NOMO-1 treated with DMSO at 0.1 percent for 48 hours (cell line): ENCODE data around the gene MRO.
A peak's percentile ranks its signal among the peaks of the same experiment; 100 is the strongest.
"Not testable (repeated sequence)": the region's sequence is repeated elsewhere in the genome, so short reads cannot be mapped to it uniquely, and the experiment has no call there.

Experiments used
- DNase-seq: peaks from one replicate; lab custom pipeline; 2025; ENCODE audit not compliant: unreplicated experiment; lab: John Stamatoyannopoulos, UW

Gene MRO

DNA sequence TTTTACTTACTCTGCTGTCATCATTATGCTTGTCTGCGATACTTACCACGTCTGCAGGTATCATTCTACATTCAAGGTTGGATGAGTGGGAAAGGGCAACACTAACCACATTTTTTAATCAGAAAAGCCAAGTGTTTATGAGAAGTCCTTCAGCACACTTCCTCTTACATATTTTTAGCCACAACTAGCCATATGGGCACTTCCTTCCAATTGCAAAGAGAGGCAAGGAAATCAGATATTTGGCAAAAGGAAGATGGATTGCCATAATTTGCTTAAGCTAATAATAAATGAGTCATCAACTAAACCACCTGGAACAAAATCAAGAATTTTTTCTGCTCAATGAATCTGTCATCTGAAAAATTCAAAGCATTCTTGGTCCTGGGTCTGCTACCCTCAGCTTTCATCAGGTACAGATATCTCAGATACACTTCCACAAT, 16.7 kb upstream of the MRO start:
- DNase-seq = peak; percentile 80

DNA sequence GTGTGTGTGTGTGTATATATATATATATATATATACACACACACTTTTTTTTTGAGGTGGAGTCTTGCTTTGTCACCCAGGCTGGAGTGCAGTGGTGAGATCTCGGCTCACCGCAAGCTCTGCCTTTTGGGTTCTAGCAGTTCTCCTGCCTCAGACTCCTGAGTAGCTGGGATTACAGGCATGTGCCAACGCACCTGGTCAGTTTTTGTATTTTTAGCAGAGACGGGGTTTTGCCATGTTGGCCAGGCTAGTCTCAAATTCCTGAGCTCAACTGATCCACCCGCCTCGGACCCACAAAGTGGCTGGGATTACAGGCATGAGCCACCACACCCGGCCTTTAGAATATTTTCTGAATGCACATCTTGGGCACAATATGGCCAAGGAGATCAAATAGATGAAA, 13.7 kb upstream of the MRO start:
- DNase-seq = not testable (repeated sequence)

DNA sequence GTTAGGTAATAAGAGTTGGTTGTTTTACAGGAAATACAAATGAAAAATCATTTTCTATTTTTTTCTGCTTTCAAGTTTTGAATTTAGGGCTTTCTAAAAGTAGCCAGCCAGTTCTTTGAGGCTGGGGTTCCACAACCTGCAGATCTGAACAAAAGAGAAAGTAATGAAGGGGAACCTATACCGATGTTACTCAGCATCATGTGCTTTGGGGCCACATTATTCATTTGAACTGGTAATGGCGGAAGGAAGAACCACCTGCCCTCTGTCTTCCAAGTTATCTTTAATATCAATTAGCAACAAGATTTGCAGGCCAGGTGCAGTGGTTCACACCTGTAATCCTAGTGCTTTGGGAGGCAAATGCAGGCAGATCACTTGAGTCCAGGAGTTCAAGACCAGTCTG, 12.9 kb upstream of the MRO start:
- DNase-seq = no peak

DNA sequence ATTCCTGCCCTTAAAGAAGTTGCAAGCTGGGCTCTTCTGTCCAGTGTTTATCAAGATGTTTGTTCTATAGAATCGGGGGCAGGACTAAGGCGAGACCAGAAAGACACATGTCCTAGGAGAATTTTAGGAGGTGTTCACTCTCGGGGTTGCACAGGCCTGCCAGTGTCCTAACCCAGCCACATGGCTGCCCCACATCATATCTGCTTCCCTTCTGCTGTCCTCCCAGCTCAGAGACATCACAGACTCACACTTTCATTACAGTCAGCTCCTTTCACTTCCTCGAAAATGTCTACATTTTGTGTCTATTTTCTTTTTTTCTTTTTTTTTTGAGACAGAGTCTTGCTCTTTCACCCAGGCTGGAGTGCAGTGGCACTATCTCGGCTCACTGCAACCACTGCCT, 10.7 kb upstream of the MRO start:
- peak; percentile 70 for DNase-seq

DNA sequence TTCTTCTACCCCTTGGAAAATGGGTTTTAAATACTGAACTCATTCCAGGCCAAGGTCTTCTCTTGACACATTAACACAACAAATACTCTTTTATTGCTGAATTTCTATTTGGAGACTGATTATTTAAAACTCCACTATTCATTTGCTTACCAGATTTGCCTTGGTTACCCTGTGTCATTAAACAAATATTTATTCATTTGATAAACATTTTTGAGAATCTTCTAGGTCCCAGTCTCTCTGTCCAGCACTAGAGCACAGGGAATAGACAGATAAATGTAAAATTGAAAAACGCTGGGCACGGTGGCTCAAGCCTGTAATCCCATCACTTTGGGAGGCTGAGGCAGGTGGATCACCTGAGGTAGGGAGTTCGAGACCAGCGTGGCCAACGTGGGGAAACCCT, 9.8 kb upstream of the MRO start:
- no peak for DNase-seq

DNA sequence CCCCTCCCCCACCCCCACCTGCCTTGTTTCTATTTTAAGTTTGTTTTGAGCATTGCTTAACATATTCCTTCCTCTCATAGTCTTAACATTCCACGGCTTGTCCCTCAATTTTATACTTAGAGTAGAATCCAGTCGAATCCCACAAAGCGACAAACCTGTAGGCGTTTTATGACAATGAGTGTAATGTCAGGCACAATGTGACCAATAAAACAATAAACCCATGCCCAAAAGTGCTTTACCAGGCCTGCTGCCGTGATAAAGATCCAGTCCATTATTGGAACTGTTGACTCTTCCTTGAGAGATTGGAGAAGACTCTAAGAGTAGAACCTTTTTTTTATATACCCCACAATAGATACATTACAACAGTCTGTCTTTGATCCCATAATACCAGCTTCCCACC, 6.2 kb upstream of the MRO start:
- no peak for DNase-seq

DNA sequence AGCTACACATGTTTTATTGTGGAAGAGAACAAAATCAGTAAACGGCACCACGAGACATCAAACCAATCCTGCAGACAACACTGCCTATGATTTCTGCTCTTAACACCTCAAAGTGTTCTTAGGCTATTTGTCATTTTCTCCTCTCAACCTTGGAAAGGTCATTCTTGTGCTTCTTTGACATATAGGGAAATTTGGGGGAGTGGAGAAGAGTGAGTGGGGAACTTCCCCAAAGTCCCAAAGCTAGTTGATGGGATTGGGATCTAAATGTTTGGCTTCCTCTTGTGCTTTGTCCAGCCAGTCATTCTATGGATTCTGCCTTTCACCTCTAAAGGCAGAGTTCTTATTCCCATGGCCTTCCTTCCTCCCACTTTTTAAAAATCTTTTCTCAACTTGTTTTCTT, 5.8 kb upstream of the MRO start:
- DNase-seq = no peak

DNA sequence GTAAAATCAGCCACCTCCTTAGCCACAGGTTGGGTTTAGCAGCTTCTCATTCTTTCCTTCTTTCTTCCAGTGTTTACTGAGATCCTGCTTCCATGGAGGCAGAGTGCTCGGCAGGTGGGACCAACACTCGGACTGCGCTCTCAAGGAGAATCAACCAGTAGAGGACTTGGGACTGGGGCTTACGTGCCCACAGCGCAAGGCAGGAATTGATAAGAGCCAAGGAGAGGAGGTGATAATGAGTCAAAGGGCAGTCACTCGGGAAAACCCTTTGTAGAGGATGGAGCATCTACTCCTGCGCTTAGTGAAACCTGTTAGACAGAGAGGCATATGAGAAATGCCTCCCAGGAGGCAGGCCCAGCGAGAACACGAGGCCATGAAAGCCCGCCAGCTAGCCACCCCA, 2.9 kb upstream of the MRO start:
- no peak for DNase-seq

DNA sequence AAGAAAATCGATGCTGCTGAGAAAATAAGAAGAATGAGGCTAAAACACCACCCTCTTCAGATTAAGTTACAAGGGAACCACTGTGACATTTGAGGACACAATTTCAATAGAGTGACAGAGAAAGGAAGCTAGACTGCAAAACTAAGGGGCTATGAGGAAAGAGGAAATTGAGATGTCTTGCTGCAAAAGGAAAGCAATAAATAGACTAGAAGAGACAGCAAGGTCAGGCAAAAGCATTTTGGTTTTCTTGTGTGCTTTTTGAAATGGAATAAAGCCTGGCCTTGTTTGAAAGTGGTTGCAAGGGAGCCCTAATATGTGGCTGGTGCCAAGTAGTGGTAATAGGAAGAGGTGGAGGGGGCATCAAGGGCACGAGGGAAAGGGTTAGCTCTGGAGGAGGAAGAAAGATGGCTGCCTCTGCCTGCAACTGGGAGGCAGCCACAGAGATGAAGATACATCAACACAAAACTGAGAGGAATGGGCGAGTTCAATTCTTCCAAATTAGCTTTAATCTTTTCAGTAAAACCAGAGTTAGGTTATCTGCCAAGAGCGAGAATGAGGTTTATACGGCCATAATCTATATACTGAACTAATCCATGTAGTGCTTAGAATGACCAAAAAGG, 1.2 kb upstream of the MRO start:
- DNase-seq = peak; percentile 85

DNA sequence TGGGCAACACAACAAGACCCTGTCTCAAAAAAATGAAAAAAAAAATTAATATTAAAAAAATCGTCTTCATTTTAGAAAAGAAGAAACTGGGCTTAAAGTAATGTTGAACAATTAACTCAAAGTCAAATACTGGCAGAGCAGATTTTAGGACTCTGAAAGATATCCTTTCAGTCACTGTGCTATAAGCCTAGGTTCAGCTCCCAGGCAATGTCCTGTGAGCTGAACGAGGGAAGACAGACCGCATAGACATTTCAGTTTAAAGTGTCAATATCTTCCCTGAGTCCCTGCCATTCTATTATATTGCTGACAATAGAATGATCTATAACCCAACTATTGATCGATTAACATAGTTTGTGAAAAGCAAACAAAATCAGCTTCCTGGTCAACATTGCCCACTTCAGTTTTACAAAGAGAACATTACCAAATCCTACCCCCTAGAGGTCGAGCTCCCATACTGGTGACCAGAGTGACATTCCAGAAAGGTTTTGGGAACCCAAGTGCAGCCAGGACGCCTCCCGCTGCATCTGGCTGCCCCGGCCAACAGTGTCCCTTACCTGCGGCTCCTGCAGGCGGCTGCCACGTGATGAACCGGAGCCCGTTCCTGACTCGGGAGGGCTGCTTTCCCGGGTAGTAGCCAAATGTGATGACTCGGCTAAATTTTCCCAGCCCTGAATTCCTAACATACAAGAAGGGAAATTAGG, 639 bp downstream of the MRO start:
- DNase-seq = no peak

DNA sequence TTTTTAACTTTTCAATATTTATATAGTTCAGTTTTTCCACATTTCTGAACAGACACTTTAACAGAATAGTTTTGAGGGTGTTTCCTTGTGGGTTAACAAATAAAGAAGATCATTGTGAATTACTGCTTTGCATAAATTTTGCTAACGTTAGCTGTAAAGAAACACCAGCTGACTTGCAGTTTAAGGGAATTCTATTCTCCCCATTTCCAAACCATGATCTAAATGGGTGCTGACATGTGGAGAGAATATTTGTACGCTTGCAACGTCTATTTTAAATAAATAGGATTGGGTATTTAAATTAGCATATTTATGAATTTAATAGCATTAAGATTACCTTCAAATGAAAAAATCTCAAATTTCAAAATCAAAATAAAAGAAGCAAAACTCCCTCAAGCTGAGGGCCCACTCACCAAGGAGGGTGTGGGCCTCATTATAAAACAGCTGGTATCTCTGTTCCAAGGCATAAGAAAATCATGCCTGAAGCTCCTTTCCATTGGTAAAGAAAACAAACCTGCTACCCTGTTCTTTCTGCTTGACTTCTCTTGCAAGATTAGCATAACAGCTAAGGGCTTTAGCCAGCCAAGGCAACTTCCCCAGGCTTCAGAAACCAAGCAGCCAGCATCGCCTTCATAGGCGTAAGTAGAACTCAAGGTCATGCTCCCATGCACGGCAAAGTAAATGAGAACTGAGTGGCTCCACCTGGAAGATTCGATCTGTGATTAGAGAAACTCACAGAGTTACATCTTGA, 3.2 kb downstream of the MRO start:
- no peak for DNase-seq

DNA sequence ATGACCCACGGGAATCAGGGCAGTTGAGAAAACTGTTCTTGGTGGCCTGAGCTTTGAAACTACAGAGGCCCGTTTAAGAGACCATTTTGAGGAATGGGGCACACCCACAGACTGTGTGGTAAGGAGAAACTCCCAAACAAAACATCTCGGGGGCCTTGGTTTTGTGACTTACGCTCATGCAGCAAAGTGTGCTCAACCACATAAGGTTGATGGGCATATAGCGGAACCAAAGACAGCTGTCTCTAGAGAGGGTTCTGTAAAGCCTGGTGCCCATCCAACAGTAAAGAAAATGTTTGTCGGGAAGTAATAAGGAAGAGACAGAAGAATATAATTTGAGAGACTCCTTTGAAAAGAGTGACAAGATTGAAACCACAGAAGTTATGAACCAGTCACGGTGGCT, 5.4 kb downstream of the MRO start:
- DNase-seq = no peak

DNA sequence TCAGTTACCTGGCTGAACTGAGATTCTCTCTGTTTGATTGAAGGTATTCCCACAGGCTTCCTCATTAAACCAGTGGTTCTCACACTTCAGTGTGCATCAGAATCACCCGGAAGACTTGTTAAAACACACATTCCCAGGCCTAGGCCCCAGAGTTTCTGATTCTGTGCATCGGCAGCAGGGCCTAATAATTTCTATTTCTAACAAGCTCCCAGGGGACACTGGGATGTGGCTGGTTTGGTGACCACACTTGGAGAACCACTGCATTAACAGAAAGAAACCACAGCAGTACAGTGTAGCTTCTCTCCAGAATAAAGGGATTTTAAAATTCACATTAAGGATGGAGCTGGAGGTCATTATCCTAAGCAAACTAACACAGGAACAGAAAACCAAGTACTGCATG, 6.5 kb downstream of the MRO start:
- DNase-seq = no peak

DNA sequence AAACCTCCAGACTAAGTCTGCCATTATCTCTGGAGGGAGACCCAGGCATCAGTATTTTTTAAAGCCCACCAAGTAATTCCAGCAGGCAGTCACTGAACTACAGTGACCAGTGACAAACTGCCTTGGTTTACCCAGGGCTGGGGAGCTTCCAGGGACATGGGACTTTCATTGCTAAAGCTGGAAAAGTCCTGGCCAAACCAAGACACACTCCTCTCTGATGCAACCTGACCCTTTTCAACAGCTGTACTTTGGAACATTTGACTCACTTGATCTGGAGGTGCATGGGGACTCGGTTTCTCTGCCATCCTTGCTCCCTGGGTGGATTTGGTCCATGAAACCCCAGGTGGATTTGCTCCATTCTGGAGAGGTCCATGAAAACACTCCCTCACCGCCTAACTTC, 7.0 kb downstream of the MRO start:
- no peak for DNase-seq

DNA sequence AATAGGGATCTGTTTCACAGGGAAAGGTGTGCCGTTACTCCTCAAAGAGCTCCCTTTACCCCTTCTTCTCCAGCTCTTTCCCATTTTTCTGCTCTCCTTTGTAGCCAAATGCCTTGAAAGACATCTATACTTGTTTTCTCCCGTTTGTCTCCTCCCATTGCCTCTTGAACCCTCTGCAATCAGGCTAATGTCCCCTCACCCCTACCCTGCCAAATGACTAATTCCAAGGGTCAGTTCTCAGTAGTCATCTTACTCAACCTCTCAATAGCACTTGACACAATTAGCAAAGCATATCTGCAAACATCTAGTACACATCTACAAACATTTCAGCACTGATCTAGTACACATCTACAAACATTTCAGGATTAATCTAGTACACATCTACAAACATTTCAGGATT, 12.6 kb downstream of the MRO start:
- DNase-seq = no peak

DNA sequence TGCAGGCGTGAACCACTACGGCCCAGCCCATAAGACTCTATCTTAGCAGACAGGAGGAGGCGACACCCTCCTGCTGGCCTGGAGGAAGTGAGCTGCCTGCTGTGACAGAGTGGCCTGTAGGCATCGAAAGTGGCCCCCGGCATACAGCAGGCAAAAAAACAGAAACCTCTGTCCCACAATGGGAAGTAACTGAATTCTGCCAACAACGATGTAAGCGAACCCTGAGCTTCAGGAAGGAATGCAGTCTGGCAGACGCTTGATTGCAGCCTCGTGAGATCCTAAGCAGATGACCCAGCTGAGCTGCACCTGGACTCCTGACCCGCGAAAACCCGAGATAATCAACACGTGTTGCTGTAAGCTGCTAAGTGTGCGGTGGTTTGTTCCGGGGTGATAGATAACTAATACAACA, 13.6 kb downstream of the MRO start:
- DNase-seq = peak; percentile 75

DNA sequence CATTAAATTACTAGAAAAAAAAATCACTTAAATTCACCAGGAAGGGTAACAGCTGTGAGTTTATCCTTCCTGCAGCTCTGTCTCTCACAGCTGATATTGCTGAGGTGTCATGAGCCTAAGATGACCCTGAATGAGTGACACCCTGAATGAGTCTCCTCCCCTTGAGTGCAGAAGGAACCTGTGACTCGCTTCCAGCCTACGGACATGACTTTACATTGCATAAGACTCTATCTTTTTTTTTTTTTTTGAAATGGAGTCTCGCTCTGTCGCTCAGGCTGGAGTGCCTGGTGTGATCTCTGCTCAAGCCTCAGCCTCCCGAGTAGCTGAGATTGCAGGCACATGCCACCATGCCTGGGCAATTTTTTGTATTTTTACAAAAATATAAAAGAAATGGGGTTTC, 14.1 kb downstream of the MRO start:
- DNase-seq = peak; percentile 18

DNA sequence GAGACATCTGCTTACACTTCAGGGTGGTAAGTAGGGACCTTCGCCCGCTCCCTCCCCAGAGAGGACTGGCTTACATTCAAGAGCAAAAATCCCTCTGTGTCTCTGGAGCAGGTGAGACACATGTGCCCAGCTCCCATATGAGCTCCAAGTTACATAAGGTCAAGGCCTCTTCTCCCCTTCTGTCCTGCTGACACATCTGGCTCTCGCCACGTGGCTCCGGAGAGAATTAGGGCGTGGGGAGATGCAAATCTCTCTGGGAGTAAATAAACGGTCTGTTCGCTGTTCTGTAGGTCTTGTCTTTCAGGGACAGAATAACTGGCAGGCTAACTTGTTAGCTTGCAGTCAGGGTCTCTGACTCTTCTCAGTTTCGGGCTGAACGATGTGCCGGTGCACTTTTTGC, 16.2 kb downstream of the MRO start:
- no peak for DNase-seq

DNA sequence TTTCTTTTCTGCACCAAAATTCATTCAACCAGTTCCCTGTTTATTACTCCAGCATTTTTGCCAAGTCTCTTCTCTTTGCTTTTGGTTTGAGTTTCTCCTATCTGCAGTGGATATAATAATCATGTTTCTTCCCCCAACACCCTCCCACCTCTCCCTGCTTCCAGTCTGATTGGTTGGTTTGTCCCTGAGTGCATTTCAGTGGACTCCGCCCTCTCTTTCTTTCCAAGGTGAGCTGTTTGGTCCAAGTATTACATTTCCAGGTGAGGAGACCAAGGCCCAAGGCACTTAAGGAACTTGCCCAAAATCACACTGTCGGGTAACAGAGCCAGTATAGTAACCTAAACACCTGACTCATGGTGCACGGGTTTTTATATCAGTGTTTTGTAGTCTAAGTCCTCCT, 17.7 kb downstream of the MRO start:
- no peak for DNase-seq

DNA sequence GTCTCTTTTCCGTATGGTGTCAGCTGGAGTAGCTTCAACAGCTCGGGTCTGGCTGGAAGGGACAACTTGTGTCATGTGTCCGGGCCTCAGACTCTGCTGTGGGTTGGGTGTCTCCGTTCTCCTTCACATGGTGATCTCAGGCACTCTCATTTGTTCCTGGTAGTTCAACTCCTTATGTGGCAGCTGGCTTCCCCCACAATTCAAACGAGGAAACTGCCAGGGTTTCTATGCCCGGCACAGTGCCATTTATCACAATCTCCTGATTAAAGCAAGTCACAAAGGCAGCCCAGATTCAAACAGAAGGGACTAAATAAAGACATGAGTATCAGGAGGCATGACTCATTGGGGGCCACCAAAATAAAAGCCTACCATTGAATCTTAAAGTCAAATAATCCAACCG, 22.7 kb downstream of the MRO start:
- no peak for DNase-seq

DNA sequence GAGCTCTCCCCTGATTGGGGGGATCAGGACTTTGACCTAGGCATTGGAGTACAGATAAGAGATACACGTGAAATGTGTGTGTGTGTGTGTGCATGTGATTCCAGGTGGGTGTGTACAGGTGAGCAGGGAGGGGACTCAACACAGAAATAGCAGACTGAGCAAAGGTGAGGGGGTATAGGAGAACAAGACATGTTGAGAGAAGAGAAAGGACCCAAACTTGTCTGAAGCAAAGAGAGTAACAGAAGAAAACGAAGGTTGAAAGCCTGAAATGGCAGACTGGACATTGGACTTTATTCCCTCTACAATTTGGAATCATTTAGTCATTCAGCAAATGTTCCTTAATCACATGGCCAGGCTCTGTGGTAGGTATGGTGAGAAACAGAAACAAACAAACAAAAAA, 23.3 kb downstream of the MRO start:
- no peak for DNase-seq
